HG02943 (cell line): ENCODE data around the gene ITSN1.
"Not testable (repeated sequence)": the region's sequence is repeated elsewhere in the genome, so short reads cannot be mapped to it uniquely, and the experiment has no call there.

Experiments used
- ATAC-seq: cut with Tn5 transposase; IDR thresholded peaks from one replicate; pipeline ENCODE4 v1.9.1; 2021; ENCODE audit warnings: mild to moderate bottlenecking, low read depth, moderate library complexity; ENCODE audit not compliant: unreplicated experiment

ITSN1 gene

DNA sequence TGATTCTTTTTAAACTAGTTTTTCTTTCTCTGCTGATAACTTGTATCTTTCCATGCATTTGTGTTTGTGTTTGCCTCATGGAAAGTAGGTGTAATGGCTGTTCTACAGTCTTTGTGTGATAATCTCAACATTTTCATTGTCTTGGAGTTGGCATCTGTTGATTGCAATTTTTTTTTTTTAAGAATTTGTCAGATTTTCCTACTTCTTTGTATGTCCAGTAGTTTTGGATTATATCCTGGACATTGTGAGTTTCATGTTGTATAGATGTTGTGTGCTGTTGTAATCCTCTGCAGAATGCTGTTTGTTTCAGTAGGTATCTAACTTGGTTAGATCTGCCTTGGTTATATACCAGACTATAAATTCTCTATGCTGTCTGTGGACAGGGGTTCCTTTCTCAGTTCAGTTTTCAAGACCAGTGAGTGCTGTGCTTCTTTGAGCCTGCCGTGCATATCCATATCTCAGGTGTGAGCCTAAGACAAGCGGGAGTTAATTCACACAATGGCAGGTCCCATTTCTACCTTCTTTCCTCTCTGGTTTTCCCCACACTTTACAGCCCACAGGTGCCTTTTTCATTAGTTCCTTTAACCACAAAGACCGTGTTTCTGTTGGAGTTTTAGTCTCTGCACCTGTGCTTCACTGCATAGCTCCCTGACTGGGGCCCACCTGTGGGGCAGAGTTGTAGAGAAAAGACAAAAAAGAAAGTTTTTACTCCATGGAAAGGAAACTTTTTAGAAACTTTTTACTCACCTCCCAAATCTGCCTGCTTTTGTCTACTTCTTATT, 69.9 kb downstream of the ITSN1 start:
- no peak for ATAC-seq

DNA sequence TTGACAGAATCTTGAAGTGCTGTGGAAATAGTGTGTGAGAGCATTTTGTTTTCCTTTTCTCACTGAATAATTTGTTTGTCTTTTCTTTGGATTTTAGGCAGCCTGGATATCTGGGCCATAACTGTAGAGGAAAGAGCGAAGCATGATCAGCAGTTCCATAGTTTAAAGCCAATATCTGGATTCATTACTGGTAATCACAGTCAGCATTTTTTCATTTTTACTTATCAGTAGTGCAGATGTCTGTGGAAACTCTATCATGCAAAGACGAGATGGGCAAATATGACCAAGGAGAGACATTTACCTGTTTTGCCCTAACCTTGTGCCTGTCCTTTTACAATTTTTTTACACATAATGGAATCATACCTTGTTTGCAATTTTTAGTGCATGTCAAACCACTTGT, 78.8 kb downstream of the ITSN1 start:
- ATAC-seq: no peak

DNA sequence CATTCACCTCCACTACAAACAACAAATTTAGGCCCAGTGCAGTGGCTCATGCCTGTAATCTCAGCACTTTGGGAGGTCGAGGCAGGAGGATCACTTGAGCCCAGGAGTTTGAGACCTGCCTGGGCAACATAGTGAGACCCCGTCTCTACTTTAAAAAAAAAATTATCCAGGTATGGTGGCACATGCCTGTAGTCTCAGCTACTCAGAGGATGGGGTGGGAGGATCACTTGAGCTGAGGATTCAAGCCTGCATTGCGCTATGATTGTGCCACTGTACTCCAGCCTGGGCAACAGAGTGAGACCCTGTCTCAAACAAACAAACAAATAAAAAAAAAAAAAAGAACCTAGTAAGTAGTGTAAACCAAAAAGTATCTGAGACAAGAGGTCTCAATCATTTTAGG, 86.8 kb downstream of the ITSN1 start:
- ATAC-seq: not testable (repeated sequence)

DNA sequence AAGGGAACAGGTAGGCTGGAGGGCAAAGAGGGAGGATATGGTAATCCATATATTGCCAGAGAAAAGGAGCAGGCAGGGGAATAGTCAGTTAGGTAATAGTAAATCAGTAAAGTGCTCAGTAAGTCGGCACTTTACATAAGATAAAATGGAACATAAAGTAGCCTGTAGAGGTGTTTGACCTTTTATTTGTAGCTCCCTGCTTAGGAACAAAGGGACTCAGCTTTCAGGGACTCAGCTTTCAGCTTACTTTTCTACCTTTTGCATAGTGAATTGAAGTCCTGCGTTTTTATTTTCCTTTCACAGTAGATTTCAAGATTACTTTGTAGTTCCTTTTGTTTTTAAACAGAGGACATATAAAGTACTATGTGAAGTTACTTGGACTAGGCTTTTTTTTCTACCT, 87.3 kb downstream of the ITSN1 start:
- no peak for ATAC-seq

DNA sequence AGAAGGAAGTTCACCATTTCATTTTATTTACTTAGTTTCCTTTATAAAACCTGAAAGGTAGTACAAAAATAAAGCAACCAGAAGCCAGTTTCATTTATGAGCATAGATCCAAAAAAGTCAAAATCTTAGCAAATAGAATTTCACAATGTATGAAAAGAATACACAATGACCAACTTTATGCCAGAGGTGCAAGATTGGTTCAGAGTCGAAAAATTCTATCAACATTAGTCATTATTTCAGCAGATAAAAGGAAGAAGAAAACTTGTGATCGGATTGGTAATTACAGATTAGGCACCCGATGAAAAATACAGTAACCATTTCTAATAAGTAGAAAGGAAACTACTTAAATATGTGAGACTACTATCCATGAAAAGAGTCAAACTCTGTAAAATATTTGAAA, 89.1 kb downstream of the ITSN1 start:
- ATAC-seq: no peak

DNA sequence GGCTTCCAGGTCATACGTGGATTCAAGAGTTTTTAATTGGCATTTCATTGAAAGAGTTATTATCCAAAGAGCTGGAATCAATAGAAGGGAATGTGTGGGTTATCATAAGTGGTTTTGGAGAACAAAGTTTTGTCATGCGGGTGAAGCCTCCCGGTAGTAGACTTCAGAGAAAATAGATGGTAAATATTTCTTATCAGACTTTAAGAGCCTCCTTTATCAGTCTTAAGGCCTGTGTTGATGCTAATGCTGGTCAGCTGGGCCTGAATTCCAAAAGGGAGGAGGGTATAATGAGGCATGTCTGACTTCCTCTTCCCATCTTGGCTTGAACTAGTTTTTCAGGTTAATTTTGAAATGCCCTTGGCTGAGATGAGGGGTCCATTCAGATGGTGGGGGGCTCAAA, 89.7 kb downstream of the ITSN1 start:
- ATAC-seq: no peak

DNA sequence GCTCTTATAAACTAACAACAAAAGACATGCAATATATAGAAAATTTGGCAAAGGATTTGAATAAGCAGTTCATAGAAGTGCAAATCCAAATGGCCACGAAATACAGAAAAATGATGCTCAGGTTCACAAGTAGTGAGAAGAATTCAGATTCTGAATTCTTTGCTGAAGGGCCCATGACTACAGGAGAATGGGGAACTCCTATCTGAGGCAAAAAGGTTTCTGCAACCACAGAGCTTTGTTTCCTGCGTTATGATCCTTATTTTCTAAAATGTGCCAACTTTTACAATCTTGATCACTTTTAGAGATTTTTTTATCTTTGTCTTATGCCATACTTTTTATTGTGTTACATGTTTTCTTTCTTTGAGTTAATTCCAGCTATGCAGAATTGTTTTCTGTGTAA, 91.3 kb downstream of the ITSN1 start:
- ATAC-seq: no peak

DNA sequence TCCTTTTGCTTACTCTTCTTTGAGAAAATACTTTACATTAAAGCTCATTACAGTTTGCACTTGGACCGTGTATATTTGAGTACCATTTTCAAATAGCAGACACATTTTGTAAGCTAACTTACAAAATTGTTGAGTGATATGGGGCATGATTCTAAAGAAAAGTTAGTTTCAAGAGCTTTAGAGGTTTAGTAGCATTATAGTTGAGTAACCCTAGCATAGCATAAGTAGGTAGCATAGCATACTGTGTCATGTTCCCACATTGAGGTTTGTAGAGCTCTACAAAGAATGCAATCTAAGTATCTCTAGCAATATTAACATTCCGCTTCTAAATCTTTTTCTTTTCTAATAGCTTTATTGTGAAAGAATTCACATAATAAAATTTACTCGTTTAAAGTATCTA, 92.0 kb downstream of the ITSN1 start:
- ATAC-seq: no peak

DNA sequence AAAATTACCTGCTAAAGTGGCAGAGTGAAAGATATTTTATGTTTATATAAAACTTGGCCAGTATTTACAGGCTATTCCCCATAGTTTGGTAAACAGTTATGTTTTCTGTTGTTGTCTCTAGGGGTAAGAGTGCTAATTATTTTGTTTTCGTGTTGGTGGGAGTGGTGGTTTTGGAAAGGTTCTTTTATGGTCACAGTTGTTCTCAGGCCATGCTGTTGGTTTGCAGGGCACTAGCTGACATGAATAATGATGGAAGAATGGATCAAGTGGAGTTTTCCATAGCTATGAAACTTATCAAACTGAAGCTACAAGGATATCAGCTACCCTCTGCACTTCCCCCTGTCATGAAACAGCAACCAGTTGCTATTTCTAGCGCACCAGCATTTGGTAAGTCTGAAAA, 92.5 kb downstream of the ITSN1 start:
- ATAC-seq: no peak

DNA sequence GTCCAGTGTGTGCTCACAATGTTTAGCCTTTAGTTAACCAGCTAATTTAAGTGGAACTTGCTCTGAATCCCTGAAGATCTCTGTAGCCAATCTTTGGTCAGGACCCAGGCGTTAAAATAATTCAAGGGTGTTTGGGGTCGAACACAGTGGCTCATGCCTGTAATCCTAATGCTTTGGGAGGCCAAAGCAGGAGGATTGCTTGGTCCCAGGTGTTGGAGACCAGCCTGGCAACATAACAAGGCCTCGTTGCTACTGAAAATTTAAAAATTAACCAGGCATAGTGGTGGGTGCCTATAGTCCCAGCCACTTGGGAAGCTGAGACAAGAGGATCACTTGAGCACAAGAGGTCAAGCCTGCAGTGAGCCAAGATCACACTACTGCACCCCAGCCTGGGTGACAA, 94.3 kb downstream of the ITSN1 start:
- no peak for ATAC-seq

DNA sequence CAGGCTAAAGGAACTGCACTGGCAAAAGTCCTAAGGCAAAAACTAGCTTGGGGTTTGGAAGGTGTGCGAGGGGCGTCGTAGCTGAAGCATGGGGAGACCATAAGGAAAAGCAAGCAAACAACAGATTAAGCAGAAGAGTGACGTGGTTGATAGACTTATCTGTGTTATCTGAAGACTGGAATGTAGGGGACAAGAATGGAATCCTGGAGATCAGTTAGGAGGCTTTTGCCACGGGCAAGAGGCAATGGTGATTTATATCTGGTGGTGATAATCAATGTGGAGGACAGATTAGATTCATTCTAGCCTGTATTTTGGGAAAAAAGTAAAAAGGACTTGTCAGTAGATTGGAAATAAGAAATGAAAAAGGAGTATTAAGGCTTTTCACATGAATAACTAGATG, 97.4 kb downstream of the ITSN1 start:
- ATAC-seq: no peak

DNA sequence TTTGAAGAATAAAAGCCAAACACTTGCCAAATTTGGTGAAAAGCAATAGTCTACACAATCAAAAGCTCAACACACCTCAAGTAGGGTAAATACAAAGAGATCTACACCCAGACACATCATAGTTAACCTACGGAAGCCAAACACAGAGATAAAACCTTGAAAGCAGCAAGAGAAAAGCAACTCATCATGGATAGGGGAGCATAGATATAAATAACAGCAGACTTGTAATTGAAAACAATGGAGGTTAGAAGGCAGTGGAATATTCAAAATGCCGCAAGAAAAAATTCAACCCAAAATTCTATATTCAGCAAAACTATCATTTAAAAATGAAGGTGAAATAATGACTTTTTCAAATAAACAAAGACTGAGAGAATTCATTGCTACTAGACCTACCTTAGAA, 105.1 kb downstream of the ITSN1 start:
- ATAC-seq: no peak

DNA sequence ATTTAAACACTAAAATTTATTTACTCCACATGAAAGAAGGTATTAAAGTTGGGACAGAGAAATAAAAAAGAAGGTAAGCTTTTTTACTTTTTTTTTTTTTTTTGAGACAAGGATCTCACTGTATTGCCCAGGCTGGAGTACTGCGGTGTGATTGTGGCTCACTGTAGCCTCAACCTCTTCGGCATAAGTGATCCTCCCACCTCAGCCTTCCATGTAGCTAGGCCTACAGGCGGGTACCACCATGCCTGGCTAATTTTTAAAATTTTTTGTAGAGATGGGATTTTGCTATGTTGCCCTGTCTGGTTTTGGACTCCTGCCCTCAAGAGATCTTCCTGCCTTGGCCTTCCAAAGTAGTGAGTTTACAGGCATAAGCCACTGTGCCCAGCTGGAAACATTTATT, 106.6 kb downstream of the ITSN1 start:
- no peak for ATAC-seq

DNA sequence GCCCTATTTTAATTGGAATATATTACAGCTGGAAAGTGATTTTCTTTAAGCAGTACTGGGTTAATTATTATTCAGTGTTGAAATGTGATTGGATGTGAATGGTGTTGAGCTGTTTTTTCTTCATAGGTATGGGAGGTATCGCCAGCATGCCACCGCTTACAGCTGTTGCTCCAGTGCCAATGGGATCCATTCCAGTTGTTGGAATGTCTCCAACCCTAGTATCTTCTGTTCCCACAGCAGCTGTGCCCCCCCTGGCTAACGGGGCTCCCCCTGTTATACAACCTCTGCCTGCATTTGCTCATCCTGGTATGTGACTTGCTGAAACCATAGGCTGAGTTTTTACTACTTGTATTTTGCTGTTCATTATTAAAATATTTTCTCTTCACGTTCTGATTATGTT, 107.7 kb downstream of the ITSN1 start:
- no peak for ATAC-seq

DNA sequence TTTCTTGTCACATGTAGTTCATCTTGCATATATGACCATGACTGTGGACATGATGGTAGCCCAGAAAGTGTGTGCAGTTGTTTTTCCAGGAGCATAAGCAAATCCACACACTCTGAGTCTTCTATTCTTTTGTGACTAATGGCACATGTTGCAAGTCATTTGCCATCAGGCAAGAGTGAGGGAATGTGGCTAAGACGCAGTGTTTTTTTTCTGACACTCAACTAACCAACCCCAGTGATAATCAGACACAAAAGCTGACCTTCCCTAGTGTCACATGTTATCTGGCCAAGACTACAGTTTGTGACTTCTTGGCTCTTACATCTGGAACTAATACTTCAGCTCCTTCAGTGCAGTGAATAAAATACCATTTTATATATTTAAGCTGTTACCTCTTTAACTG, 108.8 kb downstream of the ITSN1 start:
- no peak for ATAC-seq

DNA sequence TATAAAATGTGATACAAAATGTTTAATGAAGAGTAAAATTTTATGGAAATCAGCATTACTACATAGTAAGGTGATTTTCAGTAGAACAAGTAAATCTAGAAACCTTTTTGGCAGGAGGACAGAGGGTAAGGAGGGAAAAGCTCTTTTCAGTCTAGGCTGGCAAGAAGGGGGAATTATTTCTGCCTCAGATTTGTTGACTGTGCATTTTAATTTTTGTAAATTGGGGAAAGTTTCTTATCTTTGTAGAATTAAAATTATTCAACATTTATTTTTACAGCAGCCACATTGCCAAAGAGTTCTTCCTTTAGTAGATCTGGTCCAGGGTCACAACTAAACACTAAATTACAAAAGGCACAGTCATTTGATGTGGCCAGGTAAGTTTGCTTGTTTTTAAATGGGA, 109.2 kb downstream of the ITSN1 start:
- ATAC-seq: no peak

DNA sequence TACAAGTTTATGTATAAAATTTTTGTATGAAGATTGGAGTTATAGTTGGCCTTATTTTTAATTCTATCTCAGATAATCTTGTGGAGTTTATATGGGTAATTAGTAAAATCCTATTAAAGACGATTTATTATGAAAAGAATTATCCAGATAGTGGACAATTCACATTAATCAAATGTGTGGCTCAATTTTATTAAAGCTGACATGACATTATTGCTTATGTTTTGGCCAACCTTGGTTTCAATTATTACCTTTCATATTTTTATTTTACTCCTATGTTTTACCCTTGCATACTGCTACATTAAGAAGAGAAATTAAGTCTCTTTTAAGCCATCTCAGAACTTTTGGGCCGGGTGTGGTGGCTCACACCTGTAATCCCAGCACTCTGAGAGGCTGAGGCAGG, 110.0 kb downstream of the ITSN1 start:
- no peak for ATAC-seq

DNA sequence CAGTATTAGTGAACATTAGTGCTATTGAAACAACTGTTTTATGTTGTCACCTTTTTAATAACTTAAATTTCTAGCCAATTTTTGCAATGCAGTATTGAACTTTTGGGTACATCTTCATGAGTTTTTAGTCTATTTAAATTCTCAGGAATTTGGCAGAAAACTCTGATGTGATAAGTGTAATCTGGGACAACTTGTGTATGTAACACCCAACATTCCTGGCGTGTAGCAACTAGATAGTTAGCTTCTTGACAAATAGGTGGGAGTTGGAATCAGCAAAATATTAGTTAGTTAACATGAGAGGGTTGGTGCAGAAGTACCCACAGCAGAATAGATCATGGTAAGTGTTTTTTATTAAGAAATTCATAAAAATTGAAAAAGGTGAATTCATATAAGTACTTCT, 111.6 kb downstream of the ITSN1 start:
- ATAC-seq: no peak

DNA sequence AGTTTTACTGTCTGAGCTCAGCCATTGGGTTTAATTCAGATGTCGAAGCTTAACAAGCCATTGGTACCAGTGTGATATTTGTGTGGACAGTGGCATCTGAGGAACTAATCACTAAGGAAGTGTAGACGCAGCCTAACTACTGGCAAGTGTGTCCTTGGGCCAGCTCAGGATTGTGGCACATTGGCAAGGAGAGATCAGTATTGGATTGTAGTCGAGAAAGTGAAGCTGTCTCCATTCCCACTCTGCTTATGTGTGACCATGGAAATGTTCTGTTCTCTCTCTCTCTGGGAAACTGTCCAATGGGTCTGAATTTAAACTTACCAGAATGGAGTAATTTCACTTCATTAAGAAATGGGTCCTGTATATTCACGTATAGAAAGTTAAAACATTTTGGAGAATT, 112.2 kb downstream of the ITSN1 start:
- ATAC-seq: no peak

DNA sequence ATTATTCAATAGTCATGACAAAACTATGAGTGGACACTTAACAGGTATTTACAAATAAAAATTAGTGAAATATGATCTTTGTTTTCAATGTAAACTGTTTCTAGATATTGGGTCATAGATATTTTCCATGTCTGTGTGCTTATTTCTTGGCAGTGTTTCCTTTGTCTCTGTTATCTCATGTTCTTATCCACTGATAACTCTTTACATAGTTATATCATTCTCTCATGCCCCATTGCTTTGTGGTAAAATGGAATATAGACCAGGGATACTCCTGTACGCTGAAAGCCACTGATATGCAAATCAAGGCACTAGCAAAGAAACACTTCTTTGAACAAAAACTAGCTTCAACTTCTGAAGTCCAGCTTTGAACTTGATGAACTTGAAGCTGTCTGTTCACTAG, 113.1 kb downstream of the ITSN1 start:
- ATAC-seq: no peak

DNA sequence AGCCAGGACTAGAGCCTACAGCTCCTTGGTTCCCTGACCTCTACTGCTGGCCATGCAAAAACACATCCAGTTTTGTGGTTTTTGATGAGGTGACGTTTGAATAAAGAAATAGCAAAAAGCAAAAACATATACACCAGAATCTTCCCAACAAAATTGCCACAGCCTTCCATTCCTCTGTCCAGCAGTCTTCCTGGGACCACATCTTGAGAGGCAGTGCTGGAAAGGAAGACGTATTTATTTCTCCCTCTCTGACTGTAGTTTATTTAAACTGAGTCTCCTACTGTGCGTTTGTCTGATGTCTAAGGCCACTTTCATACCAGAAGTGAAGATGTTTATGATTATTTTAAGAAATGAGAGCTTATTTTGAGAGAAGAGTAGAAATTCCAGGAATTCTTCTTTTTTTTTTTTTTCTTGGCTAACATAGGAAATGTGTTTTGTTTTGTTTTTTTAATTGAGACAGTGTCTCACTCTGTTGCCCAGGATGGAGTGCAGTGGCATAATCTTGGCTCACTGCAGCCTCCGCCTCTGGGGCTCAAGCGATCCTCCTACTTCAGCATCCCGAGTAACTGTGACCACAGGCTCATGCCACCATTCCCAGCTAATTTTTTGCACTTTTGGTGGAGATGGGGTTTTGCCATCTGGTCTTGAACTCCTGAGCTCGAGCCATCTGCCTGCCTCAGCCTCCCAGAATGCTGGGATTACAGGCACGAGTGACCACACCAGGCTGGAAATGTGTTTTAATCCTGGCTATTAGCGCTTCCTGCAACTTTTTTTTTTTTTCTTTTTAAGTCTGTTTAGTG, 118.5 kb downstream of the ITSN1 start:
- no peak for ATAC-seq

DNA sequence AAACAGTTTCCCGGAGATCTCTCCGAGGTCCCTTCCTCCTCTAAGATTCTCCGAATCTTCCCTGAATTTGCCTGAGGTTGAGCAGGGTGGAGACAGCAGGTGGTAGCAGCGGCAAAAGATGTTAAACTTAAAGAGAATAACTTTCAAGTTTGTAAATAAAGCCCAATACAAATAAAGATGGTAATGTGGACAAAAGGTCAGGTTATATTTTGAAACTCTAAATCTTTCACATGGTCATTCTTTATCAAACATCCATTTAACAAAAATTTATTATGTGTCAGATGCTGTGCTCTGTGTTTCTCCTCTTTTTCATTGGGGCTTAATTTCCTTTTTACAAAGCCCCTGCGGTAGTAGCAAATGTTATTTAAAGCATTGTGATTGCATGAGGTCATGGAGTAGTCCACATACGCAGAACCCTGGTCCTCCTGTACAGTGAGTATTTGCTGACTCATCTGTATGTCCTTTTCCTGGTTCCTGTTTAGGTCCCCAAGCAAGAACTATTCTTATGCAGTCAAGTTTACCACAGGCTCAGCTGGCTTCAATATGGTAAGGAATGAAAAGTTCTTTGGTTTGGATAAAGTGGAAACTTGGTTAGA, 119.2 kb downstream of the ITSN1 start:
- no peak for ATAC-seq
